Lung (tissue), 12 donors: ENCODE data around the gene PALLD. TPM values are rescaled to one million over a fixed set of nuclear protein-coding genes. Genes with fewer than 3 reads are reported as not detected.
A peak's percentile ranks its signal among the peaks of the same experiment; 100 is the strongest.

Experiments used
- ATAC-seq: fragments of 200-7000 bp; cut with Tn5 transposase; one replicate; pipeline ENCODE4 v1.9.1; 2020; ENCODE audit warnings: moderate number of reproducible peaks; ENCODE audit not compliant: insufficient read depth, low FRiP score
- DNase-seq, 3 donors: peaks; one replicate each; pipeline ENCODE4 v3.0.0-alpha.2; 2013 to 2017
- H3K27ac ChIP-seq, 2 donors: one replicate each; pipeline ENCODE4 v1.5.1; 2013; ENCODE audit warnings: mild to moderate bottlenecking in 2 of 2, moderate library complexity in 2 of 2, control low read depth in 1 of 2, inconsistent platforms in 1 of 2, low read depth in 1 of 2, low read length in 1 of 2
- H3K27me3 ChIP-seq, 3 donors: one replicate each; pipeline ENCODE4 v1.5.1; 2013; ENCODE audit warnings: low read length in 2 of 3; ENCODE audit not compliant: control insufficient read depth in 3 of 3, insufficient read depth in 3 of 3
- H3K36me3 ChIP-seq, 4 donors: one replicate each; pipeline ENCODE4 v1.5.1; 2013; ENCODE audit warnings: low read length in 4 of 4, mild to moderate bottlenecking in 1 of 4, moderate library complexity in 1 of 4; ENCODE audit not compliant: control insufficient read depth in 4 of 4, insufficient read depth in 4 of 4
- H3K4me1 ChIP-seq, 5 donors: one replicate each; pipeline ENCODE4 v1.5.1; 2013; ENCODE audit warnings: low read length in 5 of 5, mild to moderate bottlenecking in 2 of 5, moderate library complexity in 1 of 5; ENCODE audit not compliant: control insufficient read depth in 5 of 5, insufficient read depth in 5 of 5
- H3K4me3 ChIP-seq: one replicate; pipeline ENCODE4 v1.5.1; 2013; ENCODE audit warnings: mild to moderate bottlenecking, control low read depth, moderate library complexity
- H3K9ac ChIP-seq, 2 donors: one replicate each; pipeline ENCODE4 v1.5.1; 2013; ENCODE audit warnings: low read length in 2 of 2, control low read depth in 1 of 2; ENCODE audit not compliant: insufficient read depth in 1 of 2
- H3K9me3 ChIP-seq, 4 donors: one replicate each; pipeline ENCODE4 v1.5.1; 2013; ENCODE audit warnings: low read length in 3 of 4, mild to moderate bottlenecking in 1 of 4, moderate library complexity in 1 of 4; ENCODE audit not compliant: control insufficient read depth in 4 of 4, insufficient read depth in 3 of 4
- CTCF ChIP-seq: IDR thresholded peaks from 2 replicates; pipeline ENCODE4 v1.5.1; 2012; ENCODE audit warnings: mild to moderate bottlenecking; ENCODE audit errors: control extremely low read depth, extremely low read depth
- WGBS, 2 donors: extraction: QIAGEN DNeasy Blood & Tissue Kit; methylation state at CpG; one replicate each; pipeline ENCODE4 v1.1.7; 2013; 5-methylcytosine and 5-hydroxymethylcytosine counted together
- polyA plus RNA-seq, 2 donors: library from polyadenylated mRNA; stranded (reverse); fragments of 200-250 nt; gene quantifications; one replicate each; pipeline ENCODE4 v1.2.1, GENCODE V29; 2013
- total RNA-seq, 2 donors: library from RNA; depleted of rRNA in 1 of 2; stranded (reverse); fragments of >200 nt in 1 of 2; gene quantifications; one replicate each; pipeline ENCODE4 v1.2.1, GENCODE V29; 2014 to 2021
- donor health status: control.
- donor health status: control.
- donor health status: Bipolar disorder and iron deficiency.
- donor health status: healthy.
- donor health status: DM: yes; HTN: yes; CAD: no.

Gene PALLD
- total and polyA plus RNA-seq, 4 donors, result 20.7 to 139 (median 63.0) TPM

GRCh38 chr4:168793542-168793941, 296.7 kb downstream of the PALLD start:
- Histone ChIP-seq H3K27ac (no peak overlapping the region), H3K9ac (no peak overlapping the region), H3K36me3 (no peaks in the 10 kb centered on the region), H3K9me3 (no peaks in the 10 kb centered on the region), H3K4me1 (peaks cover 0 to 10% (median 0%) of the 10 kb centered on the region in 5 donors), H3K27me3 (no peaks in the 10 kb centered on the region), H3K4me3 (no peak overlapping the region)
- no peak for TF ChIP-seq CTCF
- ATAC-seq (no peak), DNase-seq (no peak)
- 90 to 97% methylated on average over 5 of the region's 5 CpGs for WGBS, 2 donors

- H3K27me3 ChIP-seq, result no peaks in the 10 kb centered on the region
- whole genome bisulfite sequencing, 2 donors, result 86 to 95% methylated on average over 20 of the region's 20 CpGs
- H3K36me3 ChIP-seq, result no peaks in the 10 kb centered on the region
- DNase-seq, result no peak
- no peak overlapping the region for H3K4me3 ChIP-seq
- TF ChIP-seq CTCF, result no peak
- H3K9ac ChIP-seq, result no peak overlapping the region
- H3K9me3 ChIP-seq, result no peaks in the 10 kb centered on the region
- peaks cover 0 to 10% (median 0%) of the 10 kb centered on the region in 5 donors for H3K4me1 ChIP-seq
- ATAC-seq, result no peak
- no peak overlapping the region for H3K27ac ChIP-seq
These were observed 297.3 kb downstream of the PALLD start for GRCh38 chr4:168794092-168794707.

DNA sequence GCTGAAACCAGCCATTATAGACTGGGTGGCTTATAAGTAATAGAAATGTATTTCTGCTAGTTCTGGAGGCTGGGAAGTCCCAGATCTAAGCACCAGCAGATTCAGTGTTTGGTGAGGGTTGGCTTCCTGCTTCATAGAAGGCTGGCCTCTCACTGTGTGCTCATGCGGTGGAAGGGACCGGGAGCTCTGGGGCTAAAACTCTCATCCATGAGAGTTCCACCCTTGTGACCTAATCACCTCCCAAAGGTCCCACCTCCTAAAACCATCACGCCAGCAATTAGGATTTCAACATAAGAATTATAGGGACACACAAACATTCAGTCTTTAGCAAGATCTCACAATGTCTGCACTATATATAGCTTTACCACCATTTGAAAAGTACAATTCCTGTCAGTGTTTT, 298.0 kb downstream of the PALLD start:
- Histone ChIP-seq H3K4me1 (peaks cover 0 to 10% (median 0%) of the 10 kb centered on the region in 5 donors), H3K27me3 (no peaks in the 10 kb centered on the region), H3K36me3 (no peaks in the 10 kb centered on the region), H3K4me3 (no peak overlapping the region), H3K9me3 (no peaks in the 10 kb centered on the region), H3K9ac (no peak overlapping the region), H3K27ac (no peak overlapping the region)
- DNase-seq (no peak), ATAC-seq (no peak)
- no peak for TF ChIP-seq CTCF
- 75 to 82% methylated on average over 3 of the region's 3 CpGs for WGBS, 2 donors

DNA sequence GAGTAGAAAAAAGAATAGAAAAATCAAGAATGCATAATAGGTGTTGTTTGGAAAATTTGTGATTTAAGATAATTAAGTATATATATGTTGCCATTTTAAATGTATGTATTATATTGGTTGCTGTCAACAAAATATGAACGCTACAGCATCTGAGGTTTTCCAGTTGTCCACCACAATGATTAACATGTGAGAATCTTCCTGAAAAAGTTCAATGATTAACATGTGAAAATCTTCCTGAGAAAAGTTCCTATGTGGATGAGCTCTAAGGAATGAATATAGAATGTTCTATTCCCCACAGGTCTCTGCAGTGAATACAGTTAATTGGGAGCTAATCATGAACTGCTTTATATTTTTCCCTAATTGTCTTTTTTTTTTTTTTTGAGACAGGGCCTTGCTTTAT, 298.5 kb downstream of the PALLD start:
- H3K4me3 ChIP-seq, result no peak overlapping the region
- H3K27me3 ChIP-seq, result no peaks in the 10 kb centered on the region
- no peaks in the 10 kb centered on the region for H3K9me3 ChIP-seq
- peaks cover 0 to 10% (median 0%) of the 10 kb centered on the region in 5 donors for H3K4me1 ChIP-seq
- TF ChIP-seq CTCF, result no peak
- 86 to 95% methylated on average over 1 of the region's 1 CpG for WGBS, 2 donors
- no peaks in the 10 kb centered on the region for H3K36me3 ChIP-seq
- no peak overlapping the region for H3K9ac ChIP-seq
- no peak for ATAC-seq
- DNase-seq, result no peak
- peak overlapping the region in 1 of 2 donors; percentile 84 for H3K27ac ChIP-seq
